NB4 (cell line): ENCODE measurements around the gene HMG20A.
A peak's percentile ranks its signal among the peaks of the same experiment; 100 is the strongest.

Experiments used
- DNase-seq: peaks from one replicate; pipeline ENCODE4 v3.0.0; 2010; ENCODE audit warnings: low read depth
- H3K4me3 ChIP-seq: one replicate; pipeline ENCODE4 v1.5.1; 2011; ENCODE audit warnings: mild to moderate bottlenecking, low read depth, low read length, moderate library complexity
- CTCF ChIP-seq: IDR thresholded peaks from one replicate; pipeline ENCODE4 v1.5.1; 2012; ENCODE audit warnings: low read depth, low read length
- MYC ChIP-seq: IDR thresholded peaks from 2 replicates; pipeline ENCODE4 v1.6.1; 2011; ENCODE audit warnings: low read depth, low read length
- POLR2A ChIP-seq: IDR thresholded peaks from 2 replicates; pipeline ENCODE4 v1.6.1; 2011; ENCODE audit warnings: mild to moderate bottlenecking; ENCODE audit not compliant: insufficient read length; ENCODE audit errors: extremely low read depth
- TF ChIP-seq, protein P1 (sequence below): IDR thresholded peaks from 2 replicates; pipeline ENCODE4 v1.6.1; 2011; ENCODE audit warnings: low read depth, low read length

The HMG20A gene

GRCh38 chr15:77415450-77416147 is 5.1 kb upstream of the HMG20A start:
- no peak overlapping the region for H3K4me3 ChIP-seq
- DNase-seq = peak; percentile 40
- TF ChIP-seq, protein P1, sequence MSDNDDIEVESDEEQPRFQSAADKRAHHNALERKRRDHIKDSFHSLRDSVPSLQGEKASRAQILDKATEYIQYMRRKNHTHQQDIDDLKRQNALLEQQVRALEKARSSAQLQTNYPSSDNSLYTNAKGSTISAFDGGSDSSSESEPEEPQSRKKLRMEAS = peak; percentile 73; the same call in 1 of the 2 replicates
- TF ChIP-seq POLR2A (no peak), MYC (no peak; the same call in 1 of the 2 replicates)

DNA sequence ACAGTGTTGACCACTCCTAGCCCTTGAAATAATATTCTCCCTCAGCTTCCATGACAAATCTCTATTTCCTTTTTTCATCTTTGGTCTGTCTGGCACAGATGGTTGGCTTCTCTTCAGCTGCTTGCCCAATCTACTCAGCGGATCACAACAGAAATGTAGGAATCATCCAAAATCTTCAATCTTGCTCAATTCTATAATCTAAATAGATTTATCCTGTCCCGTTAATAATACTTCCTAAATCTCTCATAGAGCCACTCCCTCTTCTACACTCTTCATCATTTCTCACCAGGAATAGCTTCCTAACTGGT is 4.6 kb upstream of the HMG20A start:
- peak; percentile 6 for DNase-seq
- H3K4me3 ChIP-seq = no peak overlapping the region
- TF ChIP-seq POLR2A (no peak), MYC (no peak), CTCF (no peak)
- TF ChIP-seq, protein P1 = no peak

GRCh38 chr15:77416954-77417353 is 3.7 kb upstream of the HMG20A start:
- no peak overlapping the region for H3K4me3 ChIP-seq
- DNase-seq = no peak
- TF ChIP-seq POLR2A (no peak), CTCF (no peak), MYC (no peak)
- TF ChIP-seq, protein P1 = no peak

DNA sequence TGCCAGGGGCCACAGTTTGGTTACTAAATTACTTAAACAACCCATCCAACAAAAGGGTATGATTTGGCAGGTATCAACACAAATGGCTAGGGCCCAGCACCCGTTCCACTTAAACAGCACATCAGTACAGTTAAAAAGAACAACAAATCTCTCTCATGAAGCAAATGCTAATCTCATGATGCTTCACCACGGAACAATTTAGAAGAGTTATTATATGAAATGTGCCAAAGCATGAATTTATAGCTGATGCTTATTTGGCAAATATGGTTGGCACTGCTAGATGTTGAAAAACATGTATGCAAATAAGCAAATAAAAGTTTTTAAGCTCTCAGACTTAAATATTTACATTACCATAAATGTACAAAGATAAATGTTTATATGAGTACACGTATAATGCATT is 3.1 kb upstream of the HMG20A start:
- H3K4me3 ChIP-seq = no peak overlapping the region
- no peak for DNase-seq
- TF ChIP-seq MYC (no peak), POLR2A (no peak), CTCF (no peak)
- TF ChIP-seq, protein P1 = no peak

DNA sequence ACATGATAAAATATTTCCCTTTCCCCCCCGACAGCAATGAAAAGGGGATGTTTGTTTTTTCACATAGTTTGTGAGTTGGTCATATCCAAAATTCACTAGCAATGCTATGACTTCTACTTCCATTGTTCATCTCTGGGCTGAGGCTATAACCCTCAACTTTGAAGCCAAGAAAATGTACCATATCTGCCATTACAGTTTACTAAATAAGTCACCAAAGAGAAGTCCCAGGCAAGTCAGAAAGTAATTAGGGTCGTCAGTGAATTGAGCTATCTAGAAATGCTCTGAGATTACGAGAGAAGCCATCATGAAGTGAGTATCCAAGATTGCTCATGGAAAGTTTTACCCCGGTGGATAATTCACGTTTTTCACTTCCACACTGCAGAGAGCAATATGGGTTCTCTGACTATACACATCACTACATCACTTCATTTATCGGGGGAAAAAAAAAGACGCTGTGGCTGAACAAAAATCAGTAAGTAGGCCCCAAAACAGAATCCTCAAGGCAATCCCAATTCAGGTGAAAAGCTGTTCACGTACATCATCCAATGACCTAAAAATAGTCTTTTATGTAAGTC is 2.2 kb upstream of the HMG20A start:
- H3K4me3 ChIP-seq = peak overlapping the region; percentile 75
- peak; percentile 9 for DNase-seq
- TF ChIP-seq, protein P1 = no peak
- no peak for TF ChIP-seq CTCF
- no peak for TF ChIP-seq POLR2A
- no peak for TF ChIP-seq MYC
